ENCODE measurements around the gene SETX.

SETX gene

GRCh38 chr9:132211570-132211969, 143.2 kb downstream of the SETX start:
- no peak for DNase-seq

Data from NCI-H1105 treated with DMSO at 0.1 percent for 48 hours (cell line).